ENCODE data around the gene RNASEL. TPM values are rescaled to one million over a fixed set of nuclear protein-coding genes. Genes with fewer than 3 reads are reported as not detected.

RNASEL gene
- not detected in 2 replicates for polyA plus RNA-seq (2012; rRNA removed)
- polyA plus RNA-seq (2012; cell fraction: cytosol; rRNA removed) = 0.01 TPM in 2 replicates
- polyA plus RNA-seq (2012; cell fraction: nucleus; rRNA removed) = not detected in 2 replicates

DNA sequence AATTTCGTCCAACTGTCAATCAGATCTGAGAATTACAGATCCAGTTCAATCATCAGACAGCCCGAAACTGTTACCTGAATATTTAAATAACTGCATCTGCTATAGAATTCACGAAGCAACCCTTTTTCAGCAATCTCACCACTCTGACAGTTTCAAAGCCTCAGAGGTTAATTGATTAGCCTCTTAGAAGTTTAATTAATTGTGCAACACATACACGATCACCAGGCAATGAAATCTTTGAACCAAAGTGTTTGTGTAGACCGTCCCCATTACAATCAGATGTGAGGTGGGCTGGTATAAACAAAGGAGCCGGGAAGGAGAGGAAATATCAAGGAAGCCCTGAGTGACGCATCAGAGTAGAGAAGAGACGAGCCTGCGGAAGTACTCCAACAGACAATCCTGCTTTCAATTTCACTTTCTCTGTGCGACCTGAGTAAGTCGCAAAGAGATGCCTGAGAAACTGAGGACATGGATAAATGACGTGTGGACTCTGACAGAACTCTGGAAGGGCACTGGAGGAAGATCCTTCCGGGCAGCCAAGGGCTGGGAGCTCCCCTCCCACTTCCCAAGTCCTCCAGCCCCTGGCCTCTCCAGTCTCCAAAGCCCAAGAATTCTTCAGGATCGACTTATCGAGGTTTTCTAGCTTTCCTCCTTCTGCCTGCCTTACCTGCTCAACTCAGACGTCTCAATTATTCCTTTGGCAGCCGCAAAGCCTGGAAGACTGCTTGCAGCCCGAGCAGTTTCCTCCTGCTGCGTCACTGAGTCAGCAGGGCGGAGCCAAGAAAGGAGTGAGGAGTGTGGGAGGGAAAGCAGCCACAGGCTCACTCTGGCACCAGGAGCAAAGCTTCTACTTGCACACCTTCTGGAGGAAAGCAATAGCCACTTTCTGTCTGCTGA is at the start of gene RNASEL:
RNASEL (minus strand) TSS at position 757 of the 897 bp plus-strand sequence. CDS start 2,450 bp downstream, outside the sequence.
- TF ChIP-seq FOXM1 (IDR thresholded peaks at IDR 0.05; ENCODE audit: low read depth) (no peak), PBX3 (IDR thresholded peaks at IDR 0.05) (no peak), MEF2A (IDR thresholded peaks at IDR 0.05; ENCODE audit: borderline replicate concordance, low read depth) (no peak), CHD2 (IDR thresholded peaks at IDR 0.05; ENCODE audit: low read length, partially characterized antibody) (no peak)
- CTCF ChIA-PET = interaction anchor here (4.2 to 4.6 kb wide), 2 partner anchors 12 to 196 kb away, joined by 19 to 40 read pairs; no protein-coding TSS in a partner anchor
- Histone ChIP-seq H3K79me2 (ENCODE audit: insufficient read depth) (no peaks in the 10 kb centered on the region), H3K27me3 (ENCODE audit: insufficient read depth) (no peaks in the 10 kb centered on the region; the same call in 1 of the 2 replicates), H2AFZ (ENCODE audit: low read depth) (peak within 1 kb of the TSS; percentile 51; the same call in 1 of the 2 replicates), H3K36me3 (replicated peaks in 1 of 2; ENCODE audit: control insufficient read depth in 1 of 2, insufficient read depth in 2 of 2, low read length in 1 of 2) (no peaks in the 10 kb centered on the region), H3K9me3 (no peaks in the 10 kb centered on the region), H3F3A (replicated peaks; ENCODE audit: insufficient read depth) (no peaks in the 10 kb centered on the region), H3K27ac (ENCODE audit: low read depth in 2 of 2, low read length in 1 of 2) (no peak within 1 kb of the TSS), H4K20me1 (ENCODE audit: insufficient read depth) (no peaks in the 10 kb centered on the region), H3K4me1 (ENCODE audit: control insufficient read depth in 1 of 2, insufficient read depth in 2 of 2, low read depth in 1 of 2, low read length in 1 of 2) (no peaks in the 10 kb centered on the region), H3K4me2 (no peak within 1 kb of the TSS; the same call in 1 of the 2 replicates), H3K9me2 (no peaks in the 10 kb centered on the region), H3K9ac (no peak within 1 kb of the TSS), H3K4me3 (ENCODE audit: low read depth in 2 of 2, low read length in 1 of 2) (no peak within 1 kb of the TSS)
- no peak for DNase-seq
- 53% methylated on average over 20 of the region's 20 CpGs for WGBS (ENCODE audit: low lambda C conversion rate)
- POLR2A ChIA-PET = no interaction called here

GRCh38 chr1:182637769-182638168 is 48.7 kb upstream of the RNASEL start:
- no peak overlapping the region for H2AFZ ChIP-seq (ENCODE audit: low read depth)
- no peak for DNase-seq
- H3K9me2 ChIP-seq = no peaks in the 10 kb centered on the region
- POLR2A ChIA-PET = no interaction called here
- H3K9ac ChIP-seq = no peak overlapping the region
- peaks cover 0 to 19% of the 10 kb centered on the region in 2 experiments; a peak in 1 of 4 replicates for H3K4me1 ChIP-seq (ENCODE audit: control insufficient read depth in 1 of 2, insufficient read depth in 2 of 2, low read depth in 1 of 2, low read length in 1 of 2)
- no peaks in the 10 kb centered on the region for H4K20me1 ChIP-seq (ENCODE audit: insufficient read depth)
- no peaks in the 10 kb centered on the region for H3K9me3 ChIP-seq
- H3K36me3 ChIP-seq (replicated peaks in 1 of 2; ENCODE audit: control insufficient read depth in 1 of 2, insufficient read depth in 2 of 2, low read length in 1 of 2) = no peaks in the 10 kb centered on the region
- no peaks in the 10 kb centered on the region for H3K79me2 ChIP-seq (ENCODE audit: insufficient read depth)
- H3F3A ChIP-seq (replicated peaks; ENCODE audit: insufficient read depth) = no peaks in the 10 kb centered on the region
- CTCF ChIA-PET = interaction anchor here (0.9 to 2.7 kb wide), 2 partner anchors 34 to 146 kb away, joined by 3 to 14 read pairs; no protein-coding TSS in a partner anchor
- H3K4me2 ChIP-seq = no peak overlapping the region
- no peak overlapping the region for H3K27ac ChIP-seq (ENCODE audit: low read depth in 2 of 2, low read length in 1 of 2)
- 66% methylated on average over 3 of the region's 5 CpGs for WGBS (ENCODE audit: low lambda C conversion rate)
- no peaks in the 10 kb centered on the region; the same call in 1 of the 2 replicates for H3K27me3 ChIP-seq (ENCODE audit: insufficient read depth)
- no peak overlapping the region for H3K4me3 ChIP-seq (ENCODE audit: low read depth in 2 of 2, low read length in 1 of 2)
- TF ChIP-seq IRF3 (IDR thresholded peaks at IDR 0.05; ENCODE audit: low read depth, low read length) = no peak
- TF ChIP-seq TAF1 (IDR thresholded peaks at IDR 0.05; ENCODE audit: borderline replicate concordance, low read depth, low read length) = no peak
- TF ChIP-seq FOSL2 (IDR thresholded peaks at IDR 0.05; ENCODE audit: borderline replicate concordance, low read depth) = no peak
- TF ChIP-seq REST (IDR thresholded peaks at IDR 0.05; ENCODE audit: low read depth, low read length) = no peak
- TF ChIP-seq YY1 (IDR thresholded peaks at IDR 0.05; ENCODE audit: low read depth) = no peak
- TF ChIP-seq JUND (IDR thresholded peaks at IDR 0.05) = no peak
